NCI-H2171 (cell line): ENCODE measurements around the gene HECW1.
"Not testable (repeated sequence)": the region's sequence is repeated elsewhere in the genome, so short reads cannot be mapped to it uniquely, and the experiment has no call there.

Source experiments
- DNase-seq: peaks from one replicate; lab custom pipeline; 2025; lab: John Stamatoyannopoulos, UW

Gene HECW1

DNA sequence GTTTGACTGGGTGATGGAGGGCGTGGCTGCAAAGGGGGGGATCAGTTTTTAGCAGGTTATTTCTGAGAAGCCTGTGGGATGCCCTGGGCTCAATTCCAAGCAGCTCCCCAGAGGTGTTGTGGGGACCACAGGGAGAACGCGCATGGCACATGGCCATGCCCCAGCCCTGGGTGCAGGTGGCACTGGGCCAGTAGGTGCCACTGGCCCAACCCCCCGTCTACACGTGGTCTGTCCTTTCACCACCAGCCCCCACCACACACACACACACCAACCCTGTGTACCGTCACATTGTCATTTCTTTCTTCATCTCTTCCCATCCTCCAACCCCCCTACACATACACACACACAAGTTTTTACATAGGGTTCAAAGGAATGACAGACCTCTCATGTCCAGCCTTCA is 355.4 kb downstream of the HECW1 start:
- no peak for DNase-seq

DNA sequence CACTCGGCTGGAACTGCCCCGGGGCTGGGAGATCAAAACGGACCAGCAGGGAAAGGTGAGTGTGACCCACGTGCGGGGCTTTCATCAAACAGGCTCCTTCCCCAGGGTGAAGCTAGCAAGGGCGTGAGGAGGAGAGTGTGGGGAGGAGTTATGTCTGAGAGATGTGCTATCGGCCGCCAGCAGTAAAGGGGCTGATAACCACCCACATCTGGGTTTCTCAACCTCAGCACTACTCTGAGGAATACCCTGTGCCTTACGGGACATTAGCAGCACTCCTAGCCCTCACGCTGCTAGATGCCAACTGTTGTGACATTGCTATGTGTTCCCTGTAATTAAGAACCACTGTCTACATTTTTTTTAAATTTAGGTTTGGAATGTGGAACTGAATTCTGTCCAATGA is 356.6 kb downstream of the HECW1 start:
- no peak for DNase-seq

DNA sequence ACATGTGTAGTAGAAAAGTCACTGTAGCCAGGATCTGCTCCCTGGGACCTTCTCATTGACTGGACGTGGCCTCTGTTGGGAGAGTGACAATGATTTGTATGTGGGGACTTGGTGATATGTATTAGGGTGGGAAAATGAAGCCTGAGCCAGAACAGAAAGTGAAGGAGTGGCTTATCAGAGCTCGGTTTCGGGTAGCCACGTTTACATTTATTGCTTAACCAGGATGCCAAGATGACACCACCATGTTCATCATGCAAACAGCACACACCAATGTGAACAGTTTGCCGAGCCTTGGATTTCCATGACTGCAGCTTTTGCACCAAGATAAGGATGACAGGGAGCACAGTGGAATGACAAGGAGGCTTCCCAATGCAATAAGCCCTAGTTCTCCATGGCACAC is 357.7 kb downstream of the HECW1 start:
- DNase-seq = no peak

DNA sequence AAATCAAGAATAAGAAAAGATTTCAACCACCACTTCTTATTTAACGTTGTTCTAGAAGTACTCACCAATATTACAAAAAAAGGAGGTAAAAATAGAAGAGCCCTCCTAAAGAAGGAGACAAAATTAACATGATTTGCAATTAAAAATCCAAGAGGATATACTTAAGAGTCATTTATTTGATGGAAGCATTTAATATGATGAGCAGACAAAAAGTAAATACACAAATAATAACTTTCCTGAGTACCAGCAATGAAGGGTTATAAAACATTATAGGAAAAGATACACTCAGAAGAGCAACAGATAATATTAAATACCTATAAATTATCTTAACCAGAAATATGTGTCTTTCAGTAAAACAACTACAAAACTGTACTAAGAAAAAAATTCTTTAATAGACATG is 363.5 kb downstream of the HECW1 start:
- DNase-seq = no peak

DNA sequence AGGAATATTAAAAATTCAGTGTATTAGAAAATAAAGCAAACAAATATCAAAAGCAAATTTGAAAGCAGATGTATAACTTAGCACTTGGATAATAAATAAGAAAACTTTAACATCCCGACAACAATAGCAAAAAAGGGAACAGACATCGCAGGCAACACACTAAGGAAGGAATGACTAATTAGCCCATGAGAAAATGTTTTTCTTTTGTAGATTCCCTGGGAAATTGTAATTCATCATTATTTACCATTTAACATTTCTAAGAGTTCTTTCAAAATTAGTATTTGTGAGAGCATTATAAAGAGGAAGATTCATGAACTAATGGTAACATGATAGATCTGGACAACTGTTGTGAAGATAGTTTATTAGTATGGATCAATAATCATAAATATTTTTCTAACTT is 364.4 kb downstream of the HECW1 start:
- no peak for DNase-seq

DNA sequence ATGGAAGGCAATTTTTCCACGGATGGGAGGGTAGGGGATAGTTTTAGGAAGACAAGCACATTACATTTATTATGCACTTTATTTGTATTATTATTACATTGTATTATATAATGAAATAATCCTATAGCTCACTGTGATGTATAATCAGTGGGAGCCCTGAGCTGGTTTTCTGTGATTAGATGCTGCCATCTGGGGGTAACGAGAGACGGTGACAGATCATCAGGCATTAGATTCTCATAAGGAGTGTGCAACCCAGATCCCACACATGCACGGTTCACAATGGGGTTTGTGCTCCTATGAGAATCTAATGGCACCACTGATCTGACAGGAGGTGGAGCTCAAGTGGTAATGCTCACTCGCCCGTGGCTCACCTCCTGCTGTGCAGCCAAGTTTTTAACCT is 366.6 kb downstream of the HECW1 start:
- DNase-seq = no peak

DNA sequence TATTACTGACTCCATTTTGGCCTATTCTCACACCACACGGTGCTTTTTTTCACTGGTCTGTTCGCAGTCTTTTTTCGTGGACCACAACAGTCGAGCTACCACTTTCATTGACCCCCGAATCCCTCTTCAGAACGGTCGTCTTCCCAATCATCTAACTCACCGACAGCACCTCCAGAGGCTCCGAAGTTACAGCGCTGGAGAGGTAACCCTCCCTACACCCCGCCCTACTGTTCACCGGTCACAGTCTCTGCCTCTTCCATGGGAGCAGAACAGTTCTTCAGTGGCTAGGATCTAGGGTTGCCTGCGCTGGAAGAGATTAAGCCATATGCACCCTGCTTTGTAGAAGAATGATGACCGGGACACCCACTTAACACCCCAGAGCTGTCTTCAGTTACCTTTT is 367.1 kb downstream of the HECW1 start:
- no peak for DNase-seq

DNA sequence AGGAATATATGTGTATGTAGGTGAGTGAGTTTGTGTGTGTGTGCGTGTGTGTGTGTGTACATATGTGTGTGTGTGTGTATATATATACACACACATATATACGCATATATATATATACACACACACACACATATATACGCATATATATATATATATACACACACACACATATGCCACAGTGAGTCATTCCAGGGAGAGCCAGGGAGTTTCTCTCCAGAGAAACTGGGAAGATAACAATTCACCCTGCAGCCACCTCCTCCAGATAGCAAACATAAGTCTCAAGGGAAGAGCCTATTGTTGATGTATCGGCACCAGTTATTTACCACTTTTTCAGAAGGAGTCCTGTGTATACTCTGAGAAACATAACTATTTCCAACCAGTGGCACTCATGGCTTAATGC is 368.1 kb downstream of the HECW1 start:
- no peak for DNase-seq

DNA sequence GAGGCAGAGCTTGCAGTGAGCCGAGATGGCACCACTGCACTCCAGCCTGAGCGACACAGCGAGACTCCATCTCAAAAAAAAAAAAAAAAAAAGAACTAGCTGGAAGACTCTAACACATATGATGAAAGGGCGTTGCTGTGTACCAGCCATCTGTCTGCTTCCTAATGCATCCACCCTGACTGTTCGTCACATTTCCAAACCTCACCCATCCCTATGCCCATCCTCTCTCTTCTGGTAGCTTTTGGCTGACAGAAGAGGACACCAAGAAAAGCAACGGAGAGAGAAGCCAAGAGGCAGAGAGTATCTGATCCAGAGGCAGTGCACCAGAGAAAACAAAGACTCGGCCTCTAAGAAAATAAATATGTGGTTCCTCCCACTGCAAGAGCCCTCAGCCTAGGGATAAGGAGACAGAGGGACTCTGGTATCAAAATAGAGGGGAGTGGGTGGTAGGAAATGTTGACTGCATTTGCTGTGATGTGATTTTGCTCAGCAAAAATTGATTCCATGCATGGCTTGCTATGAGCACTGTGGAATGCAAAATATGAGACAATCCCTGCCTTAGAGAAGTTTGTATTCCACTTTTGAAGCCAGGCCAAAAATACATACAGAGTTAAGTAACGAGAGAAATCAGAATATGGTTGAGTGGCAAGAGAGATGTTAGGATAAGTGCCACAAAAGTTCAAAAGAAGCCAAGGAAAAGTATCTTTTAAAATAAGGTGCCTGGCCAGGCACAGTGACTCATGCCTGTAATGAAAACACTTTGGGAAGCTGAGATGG is 369.6 kb downstream of the HECW1 start:
- DNase-seq = no peak

DNA sequence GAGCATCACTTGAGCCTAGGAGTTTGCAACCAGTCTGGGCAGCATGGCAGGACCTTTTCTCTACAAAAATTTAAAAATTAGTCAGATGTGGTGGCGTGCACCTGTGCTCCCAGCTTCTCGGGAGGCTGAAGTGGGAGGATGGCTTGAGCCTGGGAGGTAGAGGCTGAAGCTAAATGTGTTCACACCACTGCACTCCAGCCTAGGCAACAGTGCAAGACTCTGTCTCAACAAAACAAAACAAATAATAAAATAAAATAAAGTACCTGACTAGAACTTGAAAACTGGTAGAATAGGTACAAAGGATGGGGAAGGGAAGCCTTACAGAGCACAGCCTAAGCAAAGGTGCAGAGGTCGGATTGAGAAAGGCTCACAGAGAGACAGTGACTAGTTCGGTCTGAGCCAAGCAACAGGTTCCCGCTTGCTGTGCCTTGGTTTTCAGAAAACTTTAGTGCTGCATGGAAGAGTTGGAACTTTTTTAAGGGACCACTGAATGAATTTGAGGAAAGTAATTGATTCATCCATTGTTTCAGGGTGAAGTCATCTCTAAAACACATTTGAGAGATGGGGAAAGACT is 370.3 kb downstream of the HECW1 start:
- no peak for DNase-seq

DNA sequence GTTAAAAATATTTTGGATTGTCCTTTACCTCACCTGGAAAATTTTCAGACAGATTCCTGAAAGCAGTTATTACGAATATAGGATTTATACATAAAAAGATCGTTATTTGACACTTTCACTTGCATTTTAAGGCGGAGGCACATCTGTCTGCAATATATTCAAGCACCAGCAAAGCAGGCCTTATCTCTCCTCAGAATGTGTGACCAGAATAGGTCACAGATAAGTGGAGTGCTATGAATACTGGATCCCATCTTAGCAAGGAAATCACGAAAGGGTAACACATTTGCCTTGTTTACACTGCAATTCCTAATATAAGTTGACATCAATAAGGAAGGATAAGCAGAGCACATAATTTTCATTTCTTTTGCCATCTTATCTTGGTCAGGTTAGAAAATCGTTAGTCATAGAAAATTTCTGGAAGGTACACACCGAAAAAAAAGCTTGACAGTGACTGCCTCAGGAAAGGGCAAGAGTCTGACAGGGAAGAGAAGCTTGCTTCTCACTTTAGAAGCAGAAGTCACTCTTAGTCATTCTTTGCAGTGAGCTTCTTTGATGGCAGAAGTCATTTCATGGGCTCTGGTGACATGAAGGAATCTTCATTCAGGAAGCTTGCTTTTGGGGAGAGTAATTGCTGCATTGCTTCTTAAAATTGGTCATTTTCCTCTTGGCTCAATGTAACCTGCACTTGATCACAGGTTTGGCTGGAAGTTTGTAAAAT is 372.4 kb downstream of the HECW1 start:
- no peak for DNase-seq

DNA sequence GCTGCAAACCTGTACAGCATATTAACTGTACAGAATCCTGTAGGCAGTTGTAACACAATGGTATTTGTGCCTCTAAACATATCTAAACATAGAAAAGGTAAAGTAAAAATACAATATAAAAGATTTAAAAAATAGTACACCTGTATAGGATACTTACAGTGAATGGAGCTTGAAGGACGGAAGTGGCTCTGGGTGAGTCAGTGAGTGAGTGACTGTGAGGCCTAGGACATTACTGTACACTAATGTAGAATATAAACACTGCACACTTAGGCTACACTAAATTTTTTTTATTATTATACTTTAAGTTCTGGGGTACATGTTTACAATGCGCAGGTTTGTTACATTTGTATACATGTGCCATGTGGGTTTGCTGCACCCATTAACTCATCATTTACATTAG is 373.1 kb downstream of the HECW1 start:
- no peak for DNase-seq

DNA sequence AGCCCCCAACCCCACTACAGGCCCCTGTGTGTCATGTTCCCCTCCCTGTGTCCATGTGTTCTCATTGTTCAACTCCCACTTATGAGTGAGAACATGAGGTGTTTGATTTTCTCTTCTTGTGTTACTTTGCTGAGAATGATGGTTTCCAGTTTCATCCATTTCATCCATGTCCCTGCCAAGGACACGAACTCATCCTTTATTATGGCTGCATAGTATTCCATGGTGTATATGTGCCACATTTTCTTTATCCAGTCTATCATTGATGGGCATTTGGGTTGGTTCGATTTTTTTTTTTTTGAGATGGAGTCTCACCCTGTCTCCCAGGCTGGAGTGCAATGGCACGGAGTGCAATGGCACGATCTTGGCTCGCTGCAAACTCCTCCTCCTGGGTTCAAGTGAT is 373.6 kb downstream of the HECW1 start:
- DNase-seq = not testable (repeated sequence)

DNA sequence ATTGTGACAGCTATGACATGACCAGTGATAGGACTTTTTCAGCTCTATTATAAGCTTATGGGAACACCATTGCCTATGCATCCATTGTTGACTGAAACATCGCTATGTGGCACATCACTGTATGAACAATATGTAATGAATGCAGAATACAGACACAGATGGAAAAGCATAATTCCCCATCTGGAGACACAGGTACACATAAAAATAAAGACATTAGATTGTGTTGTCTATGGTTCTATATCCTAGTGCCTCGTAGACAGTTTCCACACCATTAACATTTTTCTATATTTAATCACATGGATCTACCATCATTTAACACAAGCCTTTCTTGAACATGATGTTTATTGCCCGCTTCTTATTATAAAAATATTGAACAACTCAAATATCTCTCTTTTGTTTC is 374.2 kb downstream of the HECW1 start:
- no peak for DNase-seq

DNA sequence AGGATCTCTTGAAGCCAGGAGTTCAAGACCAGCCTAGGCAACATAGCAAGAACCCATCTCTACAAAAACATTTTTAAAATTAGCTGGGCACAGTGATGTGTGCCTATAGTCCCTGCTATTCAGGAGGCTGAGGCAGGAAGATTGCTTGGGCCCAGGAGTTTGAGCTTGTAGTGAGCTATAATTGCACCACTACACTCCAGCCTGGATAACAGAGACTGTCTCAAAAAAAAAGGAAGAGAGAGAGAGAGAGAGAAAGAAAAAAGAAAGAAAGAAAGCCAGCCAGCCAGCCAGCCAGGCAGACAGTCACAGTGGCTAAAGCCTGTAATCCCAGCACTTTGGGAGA is 375.3 kb downstream of the HECW1 start:
- no peak for DNase-seq

DNA sequence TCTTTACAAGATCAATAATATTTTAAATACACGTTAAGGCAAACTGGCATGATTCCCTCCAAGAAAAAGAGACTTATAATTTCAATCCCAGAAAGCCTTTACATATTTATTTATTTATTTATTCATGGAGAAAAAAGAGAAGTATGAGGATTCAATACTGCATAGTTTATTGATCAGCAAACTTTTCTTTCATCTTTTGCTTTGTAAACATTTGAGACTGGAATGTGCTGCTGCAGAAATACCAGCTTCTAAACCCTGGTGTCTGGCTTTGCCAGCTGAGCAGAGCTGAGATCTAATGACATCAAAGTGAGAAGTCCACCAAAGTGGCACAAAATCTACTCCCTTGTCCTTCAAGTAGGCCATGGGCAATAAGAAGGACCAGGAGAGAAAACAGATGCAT is 376.8 kb downstream of the HECW1 start:
- no peak for DNase-seq

DNA sequence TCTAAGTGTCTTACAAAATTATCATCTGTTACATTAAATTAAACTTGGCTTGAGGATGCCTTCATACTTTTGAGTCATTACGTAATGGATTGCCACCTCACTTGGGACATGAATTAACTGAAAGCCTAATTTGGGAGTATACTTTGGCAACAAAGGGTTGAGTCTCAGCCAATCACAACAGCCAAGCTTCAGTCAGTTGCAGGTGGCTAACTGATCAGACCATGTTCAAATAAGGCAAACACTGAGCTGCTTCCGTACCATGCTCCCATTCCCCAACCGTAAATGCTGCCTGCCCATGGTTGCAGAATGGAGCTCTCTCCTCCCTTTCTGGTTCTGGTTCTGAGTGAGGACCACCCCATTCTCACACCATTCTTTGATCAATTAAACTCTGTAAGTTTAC is 377.6 kb downstream of the HECW1 start:
- no peak for DNase-seq

DNA sequence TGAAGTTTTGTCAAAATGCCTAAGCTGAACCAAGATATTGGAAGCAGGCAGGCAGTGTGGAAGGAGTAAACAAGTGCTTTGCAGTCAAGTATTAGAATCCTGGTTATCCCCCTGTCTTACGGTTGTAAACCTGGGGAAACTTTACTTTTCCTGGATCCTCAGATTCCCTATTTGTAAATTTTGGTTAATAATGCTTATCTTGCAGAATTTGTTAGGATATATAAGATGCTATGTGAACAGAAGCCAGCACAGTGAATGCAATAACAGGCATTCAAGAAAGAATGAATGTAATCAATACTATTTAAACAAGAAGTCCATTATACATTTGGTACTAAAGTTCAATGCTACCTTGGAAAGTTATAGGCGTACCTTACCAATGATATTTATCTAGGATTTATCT is 378.7 kb downstream of the HECW1 start:
- DNase-seq = no peak

DNA sequence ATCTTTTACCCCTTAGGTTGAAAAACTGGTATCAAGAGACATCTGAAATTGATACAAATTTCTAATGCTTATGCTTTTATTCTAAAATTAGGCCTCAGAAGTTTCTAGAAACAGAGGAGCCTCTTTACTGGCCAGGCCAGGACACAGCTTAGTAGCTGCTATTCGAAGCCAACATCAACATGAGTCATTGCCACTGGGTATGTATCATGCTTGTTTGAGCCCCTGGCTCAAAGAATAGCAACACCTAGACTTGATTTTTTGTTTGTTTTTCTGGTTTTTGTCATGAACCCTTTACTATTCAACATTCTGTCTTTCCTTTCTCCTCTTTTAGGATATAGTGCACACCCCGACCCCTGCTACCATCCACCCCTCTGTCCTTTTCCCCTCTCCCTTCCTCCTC is 379.5 kb downstream of the HECW1 start:
- DNase-seq = no peak

DNA sequence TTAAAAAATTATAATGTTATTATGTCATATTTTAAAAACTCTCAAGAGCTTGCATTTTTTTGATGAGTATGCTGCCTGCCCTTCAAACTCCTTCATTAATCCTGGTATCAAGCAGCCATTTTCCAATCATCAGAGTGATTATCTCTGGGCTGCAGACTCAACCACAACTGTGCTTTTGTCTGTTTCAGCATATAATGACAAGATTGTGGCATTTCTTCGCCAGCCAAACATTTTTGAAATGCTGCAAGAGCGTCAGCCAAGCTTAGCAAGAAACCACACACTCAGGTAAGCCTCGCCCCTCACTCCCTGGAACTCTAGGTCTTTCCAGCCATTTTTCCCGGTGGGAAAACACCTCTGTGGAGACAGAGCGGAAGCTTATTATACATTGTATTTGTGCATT is 380.4 kb downstream of the HECW1 start:
- DNase-seq = no peak

DNA sequence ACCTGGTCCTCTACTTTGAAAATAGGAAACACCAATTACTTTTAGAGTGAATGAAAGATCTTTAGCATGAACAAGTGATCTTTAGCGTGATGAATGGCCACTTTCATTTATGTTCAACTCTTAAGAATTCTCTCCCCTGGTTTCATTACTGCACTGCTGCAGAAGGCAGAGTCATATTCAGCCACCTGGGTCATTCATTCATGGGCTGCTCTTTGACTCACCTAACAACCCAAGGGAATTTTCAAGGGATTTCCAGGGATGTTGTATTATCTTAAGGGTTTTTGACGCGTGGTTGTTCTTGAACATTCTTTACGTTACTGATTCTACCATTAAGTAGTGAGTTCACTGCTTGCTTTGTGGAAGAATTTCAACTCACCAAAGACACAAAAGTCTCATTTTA is 383.1 kb downstream of the HECW1 start:
- no peak for DNase-seq

DNA sequence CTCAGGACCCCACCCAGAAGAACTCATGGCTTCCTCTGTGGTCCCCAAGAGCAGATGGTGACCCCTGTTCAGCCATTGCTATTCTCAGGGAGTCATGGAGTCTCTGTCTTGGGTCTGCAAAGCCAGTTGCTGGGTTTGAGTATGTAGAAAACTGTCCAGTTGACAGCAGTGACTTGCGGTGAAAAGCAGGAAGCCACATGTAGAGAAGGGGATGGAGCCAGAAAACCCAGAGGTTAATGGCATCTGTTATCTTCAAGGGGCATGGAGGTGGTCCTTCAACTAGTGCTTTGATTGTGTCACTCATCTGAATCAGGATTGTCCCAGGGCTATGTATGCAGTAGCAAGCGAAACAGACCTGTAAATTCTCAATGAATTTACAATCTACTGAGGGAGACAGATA is 384.1 kb downstream of the HECW1 start:
- no peak for DNase-seq

DNA sequence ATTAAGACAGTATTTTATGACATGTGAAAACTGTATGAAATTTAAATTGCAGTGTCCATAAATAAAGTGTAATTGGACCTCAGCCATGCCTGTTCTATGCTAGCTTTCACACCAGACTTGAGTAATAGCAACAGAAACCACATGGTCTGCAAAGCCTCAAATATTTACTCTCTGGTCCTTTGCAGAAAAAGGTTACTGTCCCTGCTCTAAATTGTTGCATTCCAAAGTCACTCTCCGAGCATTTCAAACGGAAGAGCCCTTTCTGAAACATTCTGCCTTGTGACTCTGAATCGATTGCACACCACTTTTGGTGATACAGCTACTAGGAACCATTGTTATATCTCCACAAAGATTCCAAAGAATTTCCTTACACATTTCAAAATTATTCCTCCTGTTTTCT is 389.4 kb downstream of the HECW1 start:
- no peak for DNase-seq

DNA sequence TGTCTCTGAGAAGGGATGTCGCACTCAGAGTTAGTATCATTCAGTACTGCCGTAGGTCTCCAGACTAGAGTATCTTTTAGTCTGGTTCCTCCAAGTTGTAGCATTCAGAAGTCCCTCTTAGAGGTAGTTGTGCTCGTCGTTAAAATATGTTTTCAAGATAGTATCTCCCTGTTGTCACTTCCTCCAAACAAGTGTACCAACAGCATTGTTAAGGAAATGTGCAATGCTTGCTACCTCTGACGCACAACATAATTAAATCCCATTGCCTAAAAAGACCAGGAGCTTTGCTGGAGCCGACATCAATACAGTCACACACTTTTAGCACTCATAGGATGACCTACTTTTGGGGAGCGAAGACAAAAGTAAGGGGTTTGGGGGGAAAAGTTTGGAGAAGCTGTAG is 390.5 kb downstream of the HECW1 start:
- no peak for DNase-seq
